Small intestine (tissue), 7 donors: ENCODE measurements around the gene PALLD. TPM values are rescaled to one million over a fixed set of nuclear protein-coding genes. Genes with fewer than 3 reads are reported as not detected.

Source experiments
- DNase-seq, 2 donors: peaks; one replicate each; pipeline versions ENCODE4 v3.0.0 to v3.0.0-alpha.2; 2013
- FAIRE-seq: peaks from 2 replicates; lab custom pipeline; 2012; peaks lifted over from hg19 to GRCh38; lab: Jason Lieb, UNC
- H3K27ac ChIP-seq, 3 donors: one replicate each; pipeline ENCODE4 v1.5.1; 2013; ENCODE audit warnings: low read length in 2 of 3, mild to moderate bottlenecking in 2 of 3, control low read depth in 1 of 3, inconsistent platforms in 1 of 3, low read depth in 1 of 3, moderate library complexity in 1 of 3
- H3K27me3 ChIP-seq, 3 donors: one replicate each; pipeline ENCODE4 v1.6.1; 2013; ENCODE audit warnings: low read length in 3 of 3, inconsistent platforms in 1 of 3; ENCODE audit not compliant: control insufficient read depth in 3 of 3, insufficient read depth in 3 of 3
- H3K36me3 ChIP-seq, 3 donors: one replicate each; pipeline ENCODE4 v1.6.1; 2013; ENCODE audit warnings: low read length in 3 of 3, inconsistent platforms in 1 of 3, low read depth in 1 of 3, mild to moderate bottlenecking in 1 of 3, moderate library complexity in 1 of 3; ENCODE audit not compliant: control insufficient read depth in 3 of 3, insufficient read depth in 2 of 3
- H3K4me1 ChIP-seq, 3 donors: one replicate each; pipeline ENCODE4 v1.6.1; 2013; ENCODE audit warnings: low read length in 2 of 3, inconsistent platforms in 1 of 3, low read depth in 1 of 3, mild to moderate bottlenecking in 1 of 3, moderate library complexity in 1 of 3; ENCODE audit not compliant: control insufficient read depth in 3 of 3, insufficient read depth in 2 of 3
- H3K4me3 ChIP-seq, 3 donors: one replicate each; pipeline ENCODE4 v1.5.1; 2013; ENCODE audit warnings: low read length in 3 of 3, control low read depth in 1 of 3, inconsistent platforms in 1 of 3, low read depth in 1 of 3, mild to moderate bottlenecking in 1 of 3, moderate library complexity in 1 of 3
- H3K9me3 ChIP-seq, 2 donors: one replicate each; pipeline ENCODE4 v1.6.1; 2013; ENCODE audit warnings: low read depth in 1 of 2, low read length in 1 of 2; ENCODE audit not compliant: control insufficient read depth in 2 of 2, insufficient read depth in 1 of 2
- WGBS, 3 donors: extraction: QIAGEN DNeasy Blood & Tissue Kit; methylation state at CpG; one replicate each; pipeline ENCODE4 v1.1.7; 2013; 5-methylcytosine and 5-hydroxymethylcytosine counted together
- polyA plus RNA-seq, 4 donors: library from polyadenylated mRNA; stranded (reverse) in 3 of 4; unstranded in 1 of 4; fragments of 200-250 nt in 3 of 4; fragments of 120-200 nt in 1 of 4; gene quantifications; one replicate each; pipeline versions ENCODE4 v1.2.1 to v1.2.3, GENCODE V29; 2013
- donor health status: healthy with polysubstance abuse.
- donor health status: control.
- donor health status: control.
- donor health status: Bipolar disorder and iron deficiency.
- donor health status: healthy.

Gene PALLD
- polyA plus RNA-seq, 4 donors, result 31.3 to 58.9 (median 38.0) TPM

GRCh38 chr4:168739886-168740285 lies 243.0 kb downstream of the PALLD start:
- Histone ChIP-seq H3K27me3 (no peaks in the 10 kb centered on the region), H3K4me1 (no peaks in the 10 kb centered on the region), H3K4me3 (no peak overlapping the region), H3K9me3 (no peaks in the 10 kb centered on the region), H3K36me3 (no peaks in the 10 kb centered on the region), H3K27ac (no peak overlapping the region)
- DNase-seq (no peak), FAIRE-seq (no peak)
- 53 to 78% (median 71%) methylated on average over 2 of the region's 2 CpGs for WGBS, 3 donors

- DNase-seq (no peak), FAIRE-seq (no peak)
- H3K4me1 ChIP-seq, result no peaks in the 10 kb centered on the region
- H3K36me3 ChIP-seq, result no peaks in the 10 kb centered on the region
- no peak overlapping the region for H3K27ac ChIP-seq
- H3K9me3 ChIP-seq, result no peaks in the 10 kb centered on the region
- H3K4me3 ChIP-seq, result no peak overlapping the region
- WGBS, 3 donors, result 79 to 96% (median 86%) methylated on average over 3 of the region's 3 CpGs
- H3K27me3 ChIP-seq, result no peaks in the 10 kb centered on the region
Observed at GRCh38 chr4:168740691-168741090, 243.8 kb downstream of the PALLD start.

GRCh38 chr4:168741281-168742173 lies 244.7 kb downstream of the PALLD start:
- WGBS, 3 donors, result 81 to 90% (median 85%) methylated on average over 11 of the region's 11 CpGs
- no peak for DNase-seq

GRCh38 chr4:168743131-168743530 lies 246.3 kb downstream of the PALLD start:
- no peak overlapping the region for H3K4me3 ChIP-seq
- whole genome bisulfite sequencing, 3 donors, result 85 to 91% (median 86%) methylated on average over 3 of the region's 3 CpGs

More at GRCh38 chr4:168741281-168742173, 244.7 kb downstream of the PALLD start:
- FAIRE-seq, result no peak
- Histone ChIP-seq H3K27me3 (no peaks in the 10 kb centered on the region), H3K9me3 (no peaks in the 10 kb centered on the region), H3K4me1 (no peaks in the 10 kb centered on the region), H3K36me3 (no peaks in the 10 kb centered on the region), H3K4me3 (no peak overlapping the region), H3K27ac (no peak overlapping the region)

GRCh38 chr4:168743601-168744000 lies 246.7 kb downstream of the PALLD start:
- H3K27me3 ChIP-seq, result no peaks in the 10 kb centered on the region
- peaks cover under 1 to 3% of the 10 kb centered on the region in 2 donors for H3K9me3 ChIP-seq
- FAIRE-seq (no peak), DNase-seq (no peak)
- WGBS, 3 donors, result 68 to 92% (median 85%) methylated on average over 3 of the region's 3 CpGs
- H3K4me1 ChIP-seq, result no peaks in the 10 kb centered on the region
- no peak overlapping the region for H3K4me3 ChIP-seq
- H3K27ac ChIP-seq, result peak overlapping the region in 1 of 3 donors; percentile 82
- H3K36me3 ChIP-seq, result no peaks in the 10 kb centered on the region

More at GRCh38 chr4:168743131-168743530, 246.3 kb downstream of the PALLD start:
- no peaks in the 10 kb centered on the region for H3K9me3 ChIP-seq
- H3K27ac ChIP-seq, result no peak overlapping the region
- no peaks in the 10 kb centered on the region for H3K27me3 ChIP-seq
- H3K36me3 ChIP-seq, result no peaks in the 10 kb centered on the region
- FAIRE-seq (no peak), DNase-seq (no peak)
- no peaks in the 10 kb centered on the region for H3K4me1 ChIP-seq

GRCh38 chr4:168744021-168744420 lies 247.2 kb downstream of the PALLD start:
- H3K9me3 ChIP-seq, result peaks cover 2 to 5% of the 10 kb centered on the region in 2 donors
- no peak overlapping the region for H3K4me3 ChIP-seq
- H3K27ac ChIP-seq, result peak overlapping the region in 1 of 3 donors; percentile 82
- H3K36me3 ChIP-seq, result no peaks in the 10 kb centered on the region
- DNase-seq (peak in 1 of 2 donors; percentile 6), FAIRE-seq (no peak)
- H3K4me1 ChIP-seq, result no peaks in the 10 kb centered on the region
- no peaks in the 10 kb centered on the region for H3K27me3 ChIP-seq
- 57 to 86% (median 85%) methylated on average over 5 of the region's 5 CpGs for WGBS, 3 donors

GRCh38 chr4:168748807-168749206 lies 252.0 kb downstream of the PALLD start:
- no peak overlapping the region for H3K4me3 ChIP-seq
- no peak for DNase-seq
- peaks cover 2 to 5% of the 10 kb centered on the region in 2 donors for H3K9me3 ChIP-seq
- no peaks in the 10 kb centered on the region for H3K27me3 ChIP-seq
- FAIRE-seq, result no peak
- no peak overlapping the region for H3K27ac ChIP-seq
- WGBS, 3 donors, result 88 to 91% (median 88%) methylated on average over 1 of the region's 1 CpG
- no peaks in the 10 kb centered on the region for H3K4me1 ChIP-seq
- H3K36me3 ChIP-seq, result no peaks in the 10 kb centered on the region

- no peaks in the 10 kb centered on the region for H3K27me3 ChIP-seq
- H3K4me3 ChIP-seq, result no peak overlapping the region
- H3K4me1 ChIP-seq, result no peaks in the 10 kb centered on the region
- FAIRE-seq (no peak), DNase-seq (no peak)
- H3K36me3 ChIP-seq, result no peaks in the 10 kb centered on the region
- H3K27ac ChIP-seq, result peak overlapping the region in 1 of 3 donors; percentile 35
- WGBS, 3 donors, result 77 to 92% (median 80%) methylated on average over 12 of the region's 12 CpGs
- peaks cover 2 to 5% of the 10 kb centered on the region in 2 donors for H3K9me3 ChIP-seq
Observed at GRCh38 chr4:168751263-168752225, 254.7 kb downstream of the PALLD start.
